Bronchial epithelial cell (primary cell): ENCODE data around the gene PRPF4. TPM values are rescaled to one million over a fixed set of nuclear protein-coding genes. Genes with fewer than 3 reads are reported as not detected.
A peak's percentile ranks its signal among the peaks of the same experiment; 100 is the strongest.
"Not testable (repeated sequence)": the region's sequence is repeated elsewhere in the genome, so short reads cannot be mapped to it uniquely, and the experiment has no call there.

ENCODE experiments used
- DNase-seq: peaks from one replicate; pipeline ENCODE4 v3.0.0-alpha.2; 2010; ENCODE audit warnings: low read depth
- FAIRE-seq: peaks from 2 replicates; lab custom pipeline; 2011; peaks lifted over from hg19 to GRCh38; lab: Jason Lieb, UNC
- H3K27me3 ChIP-seq: 2 replicates; pipeline ENCODE4 v1.5.1; 2011; ENCODE audit warnings: low read length; ENCODE audit not compliant: control insufficient read depth, insufficient read depth
- H3K36me3 ChIP-seq: 2 replicates; pipeline ENCODE4 v1.5.1; 2011; ENCODE audit warnings: low read length; ENCODE audit not compliant: control insufficient read depth, insufficient read depth
- H3K4me3 ChIP-seq: 2 replicates; pipeline ENCODE4 v1.5.1; 2011; ENCODE audit warnings: mild to moderate bottlenecking, low read depth, low read length, control low read depth
- CTCF ChIP-seq: IDR thresholded peaks from 2 replicates; pipeline ENCODE4 v1.5.1; 2011; ENCODE audit warnings: mild to moderate bottlenecking, moderate library complexity, low read length, control low read depth, inconsistent platforms; ENCODE audit not compliant: insufficient read depth, severe bottlenecking
- total RNA-seq: library from RNA; depleted of rRNA; stranded (reverse); fragments of >200 nt; gene quantifications from 2 replicates; pipeline ENCODE4 v1.2.1, GENCODE V29; 2014

Gene PRPF4
- total RNA-seq = 34.7 and 45.3 TPM in 2 replicates

GRCh38 chr9:113275157-113276131, at the start of gene PRPF4, which contains the start of gene CDC26:
Gene PRPF4, plus strand, starts transcription at chr9:113275658. Its CDS starts 86 bp downstream, at chr9:113275744.
Gene CDC26, minus strand, starts transcription at chr9:113275572. Its CDS starts 3,065 bp downstream, at chr9:113272507.
- FAIRE-seq (no peak), DNase-seq (peak; percentile 93)
- no peak for TF ChIP-seq CTCF
- Histone ChIP-seq H3K36me3 (peaks cover 21% of the 10 kb centered on the region), H3K4me3 (peak within 1 kb of the TSS; percentile 85), H3K27me3 (no peaks in the 10 kb centered on the region)

- DNase-seq (no peak), FAIRE-seq (no peak)
- no peak for TF ChIP-seq CTCF
- H3K4me3 ChIP-seq = no peak overlapping the region
- no peaks in the 10 kb centered on the region for H3K27me3 ChIP-seq
- H3K36me3 ChIP-seq = no peaks in the 10 kb centered on the region
Observed at GRCh38 chr9:113227436-113227835, 48.0 kb upstream of the PRPF4 start.

DNA sequence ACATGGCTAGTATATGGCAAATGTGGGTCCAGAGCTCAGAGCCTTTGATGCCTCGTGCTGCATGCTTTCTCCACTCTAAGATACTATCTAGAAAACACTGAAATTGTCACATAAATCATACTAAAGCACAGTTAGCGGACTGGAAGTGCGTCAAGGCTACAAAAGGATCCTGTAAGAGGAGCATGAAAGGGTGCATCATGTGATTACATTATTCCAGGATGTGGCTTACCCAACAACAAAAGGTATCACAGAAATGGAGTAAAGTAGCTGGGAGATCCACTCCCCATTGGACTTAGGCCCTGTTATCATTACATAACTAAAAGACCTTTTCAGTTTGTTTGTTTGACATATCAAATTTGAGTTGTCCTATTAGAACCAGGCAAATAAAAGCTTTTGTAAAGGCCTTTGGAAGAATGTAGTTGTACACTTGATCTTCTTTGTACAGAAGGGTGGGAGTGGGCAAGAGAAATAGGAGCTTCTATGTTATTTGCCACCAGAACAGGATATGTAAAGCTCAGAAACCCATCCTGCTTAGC, 47.3 kb upstream of the PRPF4 start:
- DNase-seq = no peak
- no peak for FAIRE-seq
- Histone ChIP-seq H3K36me3 (no peaks in the 10 kb centered on the region), H3K27me3 (no peaks in the 10 kb centered on the region), H3K4me3 (no peak overlapping the region)
- TF ChIP-seq CTCF = no peak

DNA sequence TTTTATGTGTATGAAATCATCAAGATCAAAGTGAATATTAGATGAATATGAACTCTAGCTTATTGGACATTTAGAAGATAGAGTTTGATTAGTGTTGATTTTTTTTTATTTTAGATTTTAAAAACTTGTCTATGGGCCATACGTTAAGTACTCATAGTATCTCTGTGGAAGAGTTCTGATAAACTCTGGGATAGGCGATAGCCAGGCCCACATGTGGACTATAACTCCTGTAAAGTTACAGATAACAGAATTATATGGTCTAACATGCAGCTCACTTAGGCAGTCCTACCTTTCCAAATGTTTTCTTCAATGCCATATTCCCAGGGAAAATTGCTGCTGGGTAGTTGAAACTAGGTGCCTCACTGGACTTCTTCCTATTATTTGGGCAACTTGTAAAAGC, 43.8 kb upstream of the PRPF4 start:
- Histone ChIP-seq H3K36me3 (no peaks in the 10 kb centered on the region), H3K4me3 (no peak overlapping the region), H3K27me3 (no peaks in the 10 kb centered on the region)
- DNase-seq (no peak), FAIRE-seq (no peak)
- TF ChIP-seq CTCF = no peak

GRCh38 chr9:113235701-113236255, 39.7 kb upstream of the PRPF4 start:
- DNase-seq, H3K4me3 ChIP-seq, H3K27me3 ChIP-seq, FAIRE-seq, H3K36me3 ChIP-seq: not testable (repeated sequence)

- FAIRE-seq (no peak), DNase-seq (no peak)
- Histone ChIP-seq H3K36me3 (no peaks in the 10 kb centered on the region), H3K27me3 (no peaks in the 10 kb centered on the region), H3K4me3 (no peak overlapping the region)
- no peak for TF ChIP-seq CTCF
Observed at GRCh38 chr9:113237026-113237425, 38.4 kb upstream of the PRPF4 start.
